Esophagus muscularis mucosa (tissue), 4 donors: ENCODE measurements around the gene MBD3L3. TPM values are rescaled to one million over a fixed set of nuclear protein-coding genes. Genes with fewer than 3 reads are reported as not detected.

ENCODE experiments used
- DNase-seq: peaks from one replicate; pipeline ENCODE4 v3.0.0-alpha.2; 2017; ENCODE audit errors: extremely low spot score
- H3K27ac ChIP-seq, 4 donors: fragments of 200-600 bp; sonication (generic); replicated peaks in 1 of 4; 1 replicate in 3 of 4; 2 replicates in 1 of 4; pipeline ENCODE4 v1.5.1; 2016 to 2019; ENCODE audit warnings: mild to moderate bottlenecking in 1 of 4
- H3K27me3 ChIP-seq, 4 donors: fragments of 200-600 bp; sonication (generic); one replicate each; pipeline versions ENCODE4 v1.5.1 to v1.6.0; 2016 to 2019
- H3K36me3 ChIP-seq, 4 donors: fragments of 200-600 bp; sonication (generic); one replicate each; pipeline ENCODE4 v1.5.1; 2016 to 2019
- H3K4me1 ChIP-seq, 4 donors: fragments of 200-600 bp; sonication (generic); one replicate each; pipeline ENCODE4 v1.5.1; 2016 to 2019
- H3K4me3 ChIP-seq, 4 donors: fragments of 200-600 bp; sonication (generic); 1 replicate in 2 of 4; 2 replicates in 2 of 4; pipeline ENCODE4 v1.5.1; 2016 to 2019; ENCODE audit warnings: mild to moderate bottlenecking in 4 of 4, moderate library complexity in 1 of 4
- H3K9me3 ChIP-seq, 4 donors: fragments of 200-600 bp; sonication (generic); 1 replicate in 3 of 4; 2 replicates in 1 of 4; pipeline ENCODE4 v1.5.1; 2016 to 2019
- EP300 ChIP-seq: sonication (generic); formaldehyde crosslinking; IDR thresholded peaks from one replicate; pipeline ENCODE4 v1.6.1; 2017; ENCODE audit warnings: antibody characterized with exemption
- POLR2A ChIP-seq: fragments of 450-650 bp; IDR thresholded peaks from one replicate; pipeline ENCODE4 v1.6.1; 2017; ENCODE audit warnings: antibody characterized with exemption, moderate library complexity, mild to moderate bottlenecking, low read depth
- POLR2AphosphoS5 ChIP-seq, 2 donors: sonication (generic); formaldehyde crosslinking; IDR thresholded peaks; one replicate each; pipeline ENCODE4 v1.6.1; 2017; ENCODE audit warnings: antibody characterized with exemption in 2 of 2
- WGBS: methylation state at CpG from one replicate; pipeline ENCODE4 v1.1.5; 2018; 5-methylcytosine and 5-hydroxymethylcytosine counted together
- intact Hi-C: fragments of 100-400 bp; cut with DNase I; formaldehyde crosslinking; loops from one replicate; pipeline ENCODE4 v1.15.1; 2023
- total RNA-seq, 4 donors: library from RNA; depleted of rRNA; stranded (reverse); fragments of >200 nt; gene quantifications; one replicate each; pipeline versions ENCODE4 v1.1.0 to v1.2.1, GENCODE V29; 2016
- TF ChIP-seq, protein P1 (sequence below), 3 experiments: fragments of 200-600 bp in 2 of 3; fragments of 450-650 bp in 1 of 3; sonication (generic) in 2 of 3; IDR thresholded peaks; one replicate each; pipeline ENCODE4 v1.5.1; 2017 to 2019; ENCODE audit warnings: antibody characterized with exemption in 3 of 3, mild to moderate bottlenecking in 2 of 3, moderate library complexity in 1 of 3

MBD3L3 gene
- total RNA-seq, 4 donors from 2014 or later = not detected

GRCh38 chr19:7083076-7083956 is 24.8 kb upstream of the MBD3L3 start:
- no peak overlapping the region for H3K4me3 ChIP-seq
- H3K36me3 ChIP-seq = peaks cover 64 to 73% (median 68%) of the 10 kb centered on the region in 4 donors
- H3K27me3 ChIP-seq = no peaks in the 10 kb centered on the region
- no peak for DNase-seq
- TF ChIP-seq, protein P1, sequence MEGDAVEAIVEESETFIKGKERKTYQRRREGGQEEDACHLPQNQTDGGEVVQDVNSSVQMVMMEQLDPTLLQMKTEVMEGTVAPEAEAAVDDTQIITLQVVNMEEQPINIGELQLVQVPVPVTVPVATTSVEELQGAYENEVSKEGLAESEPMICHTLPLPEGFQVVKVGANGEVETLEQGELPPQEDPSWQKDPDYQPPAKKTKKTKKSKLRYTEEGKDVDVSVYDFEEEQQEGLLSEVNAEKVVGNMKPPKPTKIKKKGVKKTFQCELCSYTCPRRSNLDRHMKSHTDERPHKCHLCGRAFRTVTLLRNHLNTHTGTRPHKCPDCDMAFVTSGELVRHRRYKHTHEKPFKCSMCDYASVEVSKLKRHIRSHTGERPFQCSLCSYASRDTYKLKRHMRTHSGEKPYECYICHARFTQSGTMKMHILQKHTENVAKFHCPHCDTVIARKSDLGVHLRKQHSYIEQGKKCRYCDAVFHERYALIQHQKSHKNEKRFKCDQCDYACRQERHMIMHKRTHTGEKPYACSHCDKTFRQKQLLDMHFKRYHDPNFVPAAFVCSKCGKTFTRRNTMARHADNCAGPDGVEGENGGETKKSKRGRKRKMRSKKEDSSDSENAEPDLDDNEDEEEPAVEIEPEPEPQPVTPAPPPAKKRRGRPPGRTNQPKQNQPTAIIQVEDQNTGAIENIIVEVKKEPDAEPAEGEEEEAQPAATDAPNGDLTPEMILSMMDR (IDR thresholded peaks at IDR 0.05) = no peak
- TF ChIP-seq POLR2AphosphoS5 (IDR thresholded peaks at IDR 0.05) (no peak), EP300 (no peak), POLR2A (no peak)
- intact Hi-C loops = no loop called here
- peaks cover 39 to 100% (median 96%) of the 10 kb centered on the region in 4 donors for H3K9me3 ChIP-seq
- 95% methylated on average over 15 of the region's 15 CpGs for WGBS
- no peaks in the 10 kb centered on the region for H3K4me1 ChIP-seq
- H3K27ac ChIP-seq = no peak overlapping the region

DNA sequence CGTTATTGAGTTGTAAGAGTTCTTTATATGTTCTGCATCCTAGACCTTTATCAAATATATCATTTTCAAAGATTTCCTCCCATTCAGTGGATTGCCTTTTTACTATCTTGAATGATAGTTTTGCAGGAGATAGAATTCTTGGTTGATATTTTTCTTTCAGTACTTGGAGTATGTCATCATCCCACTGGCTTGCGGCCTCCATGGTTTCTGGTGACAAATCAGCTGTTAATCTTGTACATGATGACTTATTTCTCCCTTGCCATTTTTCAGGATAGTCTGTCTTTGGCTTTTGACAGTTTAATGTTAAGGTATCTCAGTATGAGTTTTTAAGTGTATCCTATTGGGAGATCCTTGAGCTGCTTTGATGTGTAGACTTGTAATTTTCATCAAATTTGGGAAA is 19.5 kb upstream of the MBD3L3 start:
- Histone ChIP-seq H3K4me3 (no peak overlapping the region), H3K36me3 (peaks cover 99 to 100% (median 100%) of the 10 kb centered on the region in 4 donors), H3K4me1 (no peaks in the 10 kb centered on the region), H3K9me3 (peaks cover 37 to 85% (median 71%) of the 10 kb centered on the region in 4 donors), H3K27ac (no peak overlapping the region), H3K27me3 (no peaks in the 10 kb centered on the region)
- no peak for DNase-seq
- 96% methylated on average over 2 of the region's 2 CpGs for WGBS
- intact Hi-C loops = no loop called here
- no peak for TF ChIP-seq POLR2AphosphoS5 (IDR thresholded peaks at IDR 0.05)
- TF ChIP-seq, protein P1 (IDR thresholded peaks at IDR 0.05) = no peak
- no peak for TF ChIP-seq EP300
- TF ChIP-seq POLR2A = no peak

GRCh38 chr19:7076151-7076550 is 17.7 kb upstream of the MBD3L3 start:
- TF ChIP-seq, protein P1 (IDR thresholded peaks at IDR 0.05) = no peak
- TF ChIP-seq POLR2A = no peak
- TF ChIP-seq POLR2AphosphoS5 (IDR thresholded peaks at IDR 0.05) = no peak
- no peak for TF ChIP-seq EP300
- DNase-seq = no peak
- H3K9me3 ChIP-seq = peaks cover 26 to 66% (median 52%) of the 10 kb centered on the region in 4 donors
- intact Hi-C loops = no loop called here
- H3K36me3 ChIP-seq = peaks cover 98 to 100% (median 99%) of the 10 kb centered on the region in 4 donors
- H3K27me3 ChIP-seq = no peaks in the 10 kb centered on the region
- peaks cover 0 to 3% (median under 1%) of the 10 kb centered on the region in 4 donors for H3K4me1 ChIP-seq
- 93% methylated on average over 6 of the region's 6 CpGs for WGBS
- H3K4me3 ChIP-seq = no peak overlapping the region
- H3K27ac ChIP-seq = no peak overlapping the region

- DNase-seq = no peak
- Histone ChIP-seq H3K4me3 (no peak overlapping the region), H3K4me1 (peaks cover 10 to 16% (median 12%) of the 10 kb centered on the region in 4 donors), H3K36me3 (peaks cover 87 to 93% (median 91%) of the 10 kb centered on the region in 4 donors), H3K27me3 (no peaks in the 10 kb centered on the region), H3K27ac (no peak overlapping the region), H3K9me3 (peaks cover 15 to 52% (median 39%) of the 10 kb centered on the region in 4 donors)
- intact Hi-C loops = no loop called here
- TF ChIP-seq EP300 (no peak), POLR2A (no peak), POLR2AphosphoS5 (IDR thresholded peaks at IDR 0.05) (no peak)
- TF ChIP-seq, protein P1 (IDR thresholded peaks at IDR 0.05) = no peak
- 96% methylated on average over 24 of the region's 29 CpGs for WGBS
Measured at GRCh38 chr19:7074705-7075282, 16.3 kb upstream of the MBD3L3 start.
